Activated CD4-positive, alpha-beta T cell treated with anti-CD3 and anti-CD28 coated beads, Interleukin-2, amount 10 ng/mL, durations not matched to agents 24 days and 14 days (primary cell): ENCODE data around the gene CYP3A4. TPM values are rescaled to one million over a fixed set of nuclear protein-coding genes. Genes with fewer than 3 reads are reported as not detected.
"Not testable (repeated sequence)": the region's sequence is repeated elsewhere in the genome, so short reads cannot be mapped to it uniquely, and the experiment has no call there.

ENCODE experiments used
- DNase-seq: peaks from one replicate; pipeline ENCODE4 v3.0.0; 2022
- H3K27ac Mint-ChIP-seq: one replicate; pipeline ENCODE4 v1.8.0; 2022; ENCODE audit warnings: mild to moderate bottlenecking, mixed read lengths
- H3K27me3 Mint-ChIP-seq: one replicate; pipeline ENCODE4 v1.8.0; 2022; ENCODE audit warnings: mixed read lengths
- H3K36me3 Mint-ChIP-seq: one replicate; pipeline ENCODE4 v1.8.0; 2022; ENCODE audit warnings: low read depth, mild to moderate bottlenecking, mixed read lengths
- H3K4me1 Mint-ChIP-seq: one replicate; pipeline ENCODE4 v1.8.0; 2021; ENCODE audit warnings: mixed read lengths
- H3K4me3 Mint-ChIP-seq: one replicate; pipeline ENCODE4 v1.8.0; 2022; ENCODE audit warnings: mild to moderate bottlenecking, moderate library complexity, mixed read lengths
- H3K9me3 Mint-ChIP-seq: one replicate; pipeline ENCODE4 v1.8.0; 2021; ENCODE audit warnings: mixed read lengths
- intact Hi-C: fragments of 100-400 bp; cut with micrococcal nuclease; formaldehyde crosslinking; loops from one replicate; pipeline ENCODE4 v1.15.1; 2023
- total RNA-seq: library from RNA; stranded (reverse); gene quantifications from 2 replicates; pipeline ENCODE4 v1.2.3, GENCODE V29; 2022

CYP3A4 gene
- total RNA-seq, 1 donor from 2014 or later = not detected

GRCh38 chr7:99786726-99787335 lies 2.8 kb upstream of the CYP3A4 start:
- no peak for DNase-seq
- Mint-ChIP-seq H3K9me3 (peaks cover 6% of the 10 kb centered on the region), H3K27ac (no peak overlapping the region), H3K4me3 (no peak overlapping the region), H3K27me3 (no peaks in the 10 kb centered on the region), H3K4me1 (peaks cover 17% of the 10 kb centered on the region), H3K36me3 (no peaks in the 10 kb centered on the region)
- intact Hi-C loops = no loop called here

GRCh38 chr7:99785654-99786053 lies 1.7 kb upstream of the CYP3A4 start:
- H3K27ac Mint-ChIP-seq, H3K36me3 Mint-ChIP-seq, DNase-seq, H3K27me3 Mint-ChIP-seq, intact Hi-C loops, H3K4me3 Mint-ChIP-seq, H3K9me3 Mint-ChIP-seq: not testable (repeated sequence)
- peaks cover 17% of the 10 kb centered on the region for H3K4me1 Mint-ChIP-seq

- H3K4me1 Mint-ChIP-seq = peaks cover 2% of the 10 kb centered on the region
- peaks cover 3% of the 10 kb centered on the region for H3K27me3 Mint-ChIP-seq
- no peaks in the 10 kb centered on the region for H3K9me3 Mint-ChIP-seq
- no peaks in the 10 kb centered on the region for H3K36me3 Mint-ChIP-seq
- no peak overlapping the region for H3K4me3 Mint-ChIP-seq
- intact Hi-C loops = no loop called here
- DNase-seq = no peak
- H3K27ac Mint-ChIP-seq = no peak overlapping the region
Measured at GRCh38 chr7:99782012-99782953, 1.7 kb downstream of the CYP3A4 start.

GRCh38 chr7:99780588-99780987 lies 3.4 kb downstream of the CYP3A4 start:
- H3K4me1 Mint-ChIP-seq = no peaks in the 10 kb centered on the region
- no peak overlapping the region for H3K27ac Mint-ChIP-seq
- intact Hi-C loops = no loop called here
- no peak for DNase-seq
- H3K4me3 Mint-ChIP-seq = no peak overlapping the region
- no peaks in the 10 kb centered on the region for H3K36me3 Mint-ChIP-seq
- H3K9me3 Mint-ChIP-seq = peaks cover 8% of the 10 kb centered on the region
- peaks cover 11% of the 10 kb centered on the region for H3K27me3 Mint-ChIP-seq

- Mint-ChIP-seq H3K4me3 (no peak overlapping the region), H3K27ac (no peak overlapping the region), H3K4me1 (no peaks in the 10 kb centered on the region), H3K27me3 (peaks cover 15% of the 10 kb centered on the region), H3K9me3 (peaks cover 13% of the 10 kb centered on the region), H3K36me3 (no peaks in the 10 kb centered on the region)
- DNase-seq = no peak
- intact Hi-C loops = no loop called here
Measured at GRCh38 chr7:99779949-99780348, 4.0 kb downstream of the CYP3A4 start.

- intact Hi-C loops = no loop called here
- peaks cover 19% of the 10 kb centered on the region for H3K27me3 Mint-ChIP-seq
- H3K36me3 Mint-ChIP-seq = no peaks in the 10 kb centered on the region
- H3K4me1 Mint-ChIP-seq = no peaks in the 10 kb centered on the region
- H3K4me3 Mint-ChIP-seq = no peak overlapping the region
- H3K27ac Mint-ChIP-seq = no peak overlapping the region
- no peak for DNase-seq
- peaks cover 13% of the 10 kb centered on the region for H3K9me3 Mint-ChIP-seq
Measured at GRCh38 chr7:99778880-99779279, 5.1 kb downstream of the CYP3A4 start.

- peaks cover 39% of the 10 kb centered on the region for H3K27me3 Mint-ChIP-seq
- H3K9me3 Mint-ChIP-seq = peaks cover 25% of the 10 kb centered on the region
- H3K36me3 Mint-ChIP-seq, H3K4me3 Mint-ChIP-seq, intact Hi-C loops, H3K4me1 Mint-ChIP-seq, H3K27ac Mint-ChIP-seq, DNase-seq: not testable (repeated sequence)
Measured at GRCh38 chr7:99773395-99773794, 10.6 kb downstream of the CYP3A4 start.

- H3K9me3 Mint-ChIP-seq = peaks cover 25% of the 10 kb centered on the region
- H3K4me3 Mint-ChIP-seq = no peak overlapping the region
- DNase-seq = no peak
- no peak overlapping the region for H3K27ac Mint-ChIP-seq
- intact Hi-C loops = no loop called here
- peaks cover 39% of the 10 kb centered on the region for H3K27me3 Mint-ChIP-seq
- H3K36me3 Mint-ChIP-seq = no peaks in the 10 kb centered on the region
- H3K4me1 Mint-ChIP-seq = peaks cover 5% of the 10 kb centered on the region
Measured at GRCh38 chr7:99772565-99772964, 11.4 kb downstream of the CYP3A4 start.

GRCh38 chr7:99769494-99769893 lies 14.5 kb downstream of the CYP3A4 start:
- Mint-ChIP-seq H3K27me3 (peaks cover 23% of the 10 kb centered on the region), H3K9me3 (peaks cover 12% of the 10 kb centered on the region)
- H3K4me1 Mint-ChIP-seq, H3K27ac Mint-ChIP-seq, H3K36me3 Mint-ChIP-seq, DNase-seq, H3K4me3 Mint-ChIP-seq, intact Hi-C loops: not testable (repeated sequence)

GRCh38 chr7:99768471-99768870 lies 15.5 kb downstream of the CYP3A4 start:
- Mint-ChIP-seq H3K27me3 (peaks cover 20% of the 10 kb centered on the region), H3K4me1 (peaks cover 7% of the 10 kb centered on the region), H3K9me3 (peaks cover 10% of the 10 kb centered on the region), H3K4me3 (no peak overlapping the region), H3K27ac (peak overlapping the region; percentile 58), H3K36me3 (no peaks in the 10 kb centered on the region)
- DNase-seq = no peak
- intact Hi-C loops = no loop called here

- Mint-ChIP-seq H3K9me3 (peaks cover 7% of the 10 kb centered on the region), H3K27ac (no peak overlapping the region), H3K4me1 (peaks cover 7% of the 10 kb centered on the region), H3K36me3 (no peaks in the 10 kb centered on the region), H3K27me3 (peaks cover 16% of the 10 kb centered on the region), H3K4me3 (no peak overlapping the region)
- no peak for DNase-seq
- intact Hi-C loops = no loop called here
Measured at GRCh38 chr7:99767662-99768061, 16.3 kb downstream of the CYP3A4 start.

GRCh38 chr7:99766484-99767099 lies 17.4 kb downstream of the CYP3A4 start:
- peaks cover 7% of the 10 kb centered on the region for H3K4me1 Mint-ChIP-seq
- DNase-seq = no peak
- no peak overlapping the region for H3K27ac Mint-ChIP-seq
- intact Hi-C loops = no loop called here
- H3K36me3 Mint-ChIP-seq = no peaks in the 10 kb centered on the region
- peaks cover 4% of the 10 kb centered on the region for H3K9me3 Mint-ChIP-seq
- H3K27me3 Mint-ChIP-seq = peaks cover 7% of the 10 kb centered on the region
- no peak overlapping the region for H3K4me3 Mint-ChIP-seq

GRCh38 chr7:99764478-99764877 lies 19.5 kb downstream of the CYP3A4 start:
- no peak overlapping the region for H3K4me3 Mint-ChIP-seq
- no peak overlapping the region for H3K27ac Mint-ChIP-seq
- intact Hi-C loops = no loop called here
- H3K27me3 Mint-ChIP-seq = no peaks in the 10 kb centered on the region
- H3K36me3 Mint-ChIP-seq = no peaks in the 10 kb centered on the region
- no peaks in the 10 kb centered on the region for H3K9me3 Mint-ChIP-seq
- H3K4me1 Mint-ChIP-seq = peaks cover 7% of the 10 kb centered on the region
- no peak for DNase-seq

- no peak overlapping the region for H3K4me3 Mint-ChIP-seq
- no peak for DNase-seq
- H3K9me3 Mint-ChIP-seq = no peaks in the 10 kb centered on the region
- peaks cover 4% of the 10 kb centered on the region for H3K4me1 Mint-ChIP-seq
- H3K27me3 Mint-ChIP-seq = peaks cover 1% of the 10 kb centered on the region
- no peak overlapping the region for H3K27ac Mint-ChIP-seq
- intact Hi-C loops = no loop called here
- no peaks in the 10 kb centered on the region for H3K36me3 Mint-ChIP-seq
Measured at GRCh38 chr7:99762680-99763327, 21.2 kb downstream of the CYP3A4 start.
